NT2/D1 (cell line): ENCODE results near the gene CELF2.

Experiments
- SUZ12 ChIP-seq: IDR thresholded peaks from 2 replicates; pipeline ENCODE4 v1.6.1; 2011; ENCODE audit not compliant: insufficient read length, insufficient read depth; ENCODE audit errors: extremely low read depth
- YY1 ChIP-seq: IDR thresholded peaks from 2 replicates; pipeline ENCODE4 v1.6.1; 2011; ENCODE audit not compliant: insufficient read length, insufficient read depth
- ZNF274 ChIP-seq: IDR thresholded peaks from 2 replicates; pipeline ENCODE4 v1.6.1; 2011; ENCODE audit warnings: mild to moderate bottlenecking, low read depth, low read length

GRCh38 chr10:11049806-11050205 lies 32.1 kb downstream of the CELF2 start:
- no peak for TF ChIP-seq YY1
- TF ChIP-seq ZNF274: no peak
- TF ChIP-seq SUZ12: no peak
